Smooth muscle cell (in vitro differentiated cells): ENCODE measurements around the gene ZDHHC14. TPM values are rescaled to one million over a fixed set of nuclear protein-coding genes. Genes with fewer than 3 reads are reported as not detected.

Experiments used
- DNase-seq: peaks from one replicate; lab custom pipeline; 2025; ENCODE audit not compliant: unreplicated experiment; lab: John Stamatoyannopoulos, UW
- H2AFZ ChIP-seq: fragments of 200-600 bp; sonication (generic); 2 replicates; pipeline ENCODE4 v1.6.0; 2016; ENCODE audit warnings: antibody characterized with exemption, low read depth, mild to moderate bottlenecking
- H3F3A ChIP-seq: fragments of 200-600 bp; sonication (generic); 2 replicates; pipeline ENCODE4 v1.6.0; 2017; ENCODE audit warnings: antibody characterized with exemption, low read depth
- H3K27ac ChIP-seq: fragments of 200-600 bp; sonication (generic); 2 replicates; pipeline ENCODE4 v1.5.1; 2016; ENCODE audit warnings: low read depth, mild to moderate bottlenecking
- H3K27me3 ChIP-seq: fragments of 200-600 bp; sonication (generic); 2 replicates; pipeline ENCODE4 v1.6.1; 2016; ENCODE audit warnings: low read depth, mild to moderate bottlenecking
- H3K36me3 ChIP-seq: fragments of 200-600 bp; sonication (generic); 2 replicates; pipeline ENCODE4 v1.5.1; 2016; ENCODE audit warnings: low read depth
- H3K4me1 ChIP-seq: fragments of 200-600 bp; sonication (generic); 2 replicates; pipeline ENCODE4 v1.5.1; 2016; ENCODE audit warnings: low read depth
- H3K4me2 ChIP-seq: fragments of 200-600 bp; sonication (generic); 2 replicates; pipeline ENCODE4 v1.6.0; 2016; ENCODE audit warnings: mild to moderate bottlenecking
- H3K4me3 ChIP-seq: fragments of 200-600 bp; sonication (generic); 2 replicates; pipeline ENCODE4 v1.5.1; 2016; ENCODE audit warnings: mild to moderate bottlenecking
- H3K79me2 ChIP-seq: fragments of 200-600 bp; sonication (generic); 2 replicates; pipeline ENCODE4 v1.6.0; 2016; ENCODE audit warnings: low read depth, mild to moderate bottlenecking
- H3K9ac ChIP-seq: fragments of 200-600 bp; sonication (generic); 2 replicates; pipeline ENCODE4 v1.6.0; 2016; ENCODE audit warnings: low read depth
- H3K9me3 ChIP-seq: fragments of 200-600 bp; sonication (generic); replicated peaks from 2 replicates; pipeline ENCODE4 v1.5.1; 2016; ENCODE audit warnings: low read depth
- H4K20me1 ChIP-seq: fragments of 200-600 bp; sonication (generic); 2 replicates; pipeline ENCODE4 v1.6.0; 2016; ENCODE audit warnings: low read depth
- CTCF ChIP-seq: fragments of 200-600 bp; sonication (generic); IDR thresholded peaks from 2 replicates; pipeline ENCODE4 v1.5.1; 2017; ENCODE audit warnings: borderline replicate concordance, mild to moderate bottlenecking, antibody characterized with exemption; ENCODE audit not compliant: insufficient read depth, poor library complexity, severe bottlenecking
- WGBS: methylation state at CpG from one replicate; pipeline ENCODE4 v1.1.7; 2016; ENCODE audit warnings: low lambda C conversion rate; 5-methylcytosine and 5-hydroxymethylcytosine counted together
- polyA plus RNA-seq: library from polyadenylated mRNA; unstranded; fragments of >200 nt; fragmentation: Nextera tagmentation; extraction: Ambion mirVana; gene quantifications from 2 replicates; pipeline ENCODE4 v1.2.1, GENCODE V29; 2016
- total RNA-seq: library from RNA; depleted of rRNA; stranded (reverse); fragments of >200 nt; gene quantifications from 2 replicates; pipeline ENCODE4 v1.2.3, GENCODE V29; 2014

ZDHHC14 gene
- total and polyA plus RNA-seq, 2 experiments from 2014 or later, result 1.3 to 1.6 TPM

- H3K4me3 ChIP-seq, result no peak overlapping the region
- H3K9ac ChIP-seq, result no peak overlapping the region
- no peaks in the 10 kb centered on the region for H3K79me2 ChIP-seq
- DNase-seq, result no peak
- no peak overlapping the region for H3K4me2 ChIP-seq
- H3K4me1 ChIP-seq, result no peaks in the 10 kb centered on the region
- no peaks in the 10 kb centered on the region for H4K20me1 ChIP-seq
- H3K36me3 ChIP-seq, result no peaks in the 10 kb centered on the region
- H3K9me3 ChIP-seq, result no peaks in the 10 kb centered on the region
- WGBS, result 98% methylated on average over 7 of the region's 7 CpGs
- no peak overlapping the region for H3K27ac ChIP-seq
- H2AFZ ChIP-seq, result no peak overlapping the region
- H3F3A ChIP-seq, result no peaks in the 10 kb centered on the region
- no peaks in the 10 kb centered on the region for H3K27me3 ChIP-seq
- no peak for TF ChIP-seq CTCF
These were observed 257.8 kb downstream of the ZDHHC14 start for GRCh38 chr6:157638779-157639178.

- Histone ChIP-seq H3K4me3 (no peak overlapping the region), H3K9ac (no peak overlapping the region), H3K9me3 (no peaks in the 10 kb centered on the region), H3K27ac (no peak overlapping the region), H3K36me3 (no peaks in the 10 kb centered on the region), H4K20me1 (no peaks in the 10 kb centered on the region), H3K27me3 (no peaks in the 10 kb centered on the region), H2AFZ (no peak overlapping the region), H3F3A (no peaks in the 10 kb centered on the region), H3K4me1 (no peaks in the 10 kb centered on the region), H3K4me2 (no peak overlapping the region), H3K79me2 (no peaks in the 10 kb centered on the region)
- DNase-seq, result no peak
- TF ChIP-seq CTCF, result no peak
- WGBS, result 90% methylated on average over 8 of the region's 8 CpGs
These were observed 259.9 kb downstream of the ZDHHC14 start for GRCh38 chr6:157640746-157641451.

DNA sequence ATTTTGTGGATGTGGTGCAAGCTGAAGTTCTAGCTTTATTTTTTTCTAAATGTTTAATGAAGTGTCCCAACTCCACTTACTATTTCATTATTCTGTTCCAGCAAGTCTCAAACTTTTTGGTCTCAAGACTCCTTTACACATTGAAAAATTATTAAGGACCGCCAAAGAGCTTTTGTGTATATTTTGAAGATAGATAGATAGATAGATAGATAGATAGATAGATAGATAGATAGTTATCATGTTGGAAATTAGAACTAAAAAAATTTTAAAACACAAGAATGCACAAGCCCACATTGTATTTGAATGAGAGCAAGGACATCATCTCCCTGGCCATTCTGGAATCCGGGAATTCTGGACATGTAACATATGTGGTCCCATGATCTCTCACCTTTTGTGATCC, 260.8 kb downstream of the ZDHHC14 start:
- Histone ChIP-seq H3K9me3 (no peaks in the 10 kb centered on the region), H3K36me3 (no peaks in the 10 kb centered on the region), H3K4me1 (no peaks in the 10 kb centered on the region), H3F3A (no peaks in the 10 kb centered on the region), H3K4me2 (no peak overlapping the region), H3K27me3 (no peaks in the 10 kb centered on the region), H3K79me2 (no peaks in the 10 kb centered on the region), H2AFZ (no peak overlapping the region), H3K27ac (no peak overlapping the region), H3K9ac (no peak overlapping the region), H3K4me3 (no peak overlapping the region), H4K20me1 (no peaks in the 10 kb centered on the region)
- TF ChIP-seq CTCF, result no peak
- no peak for DNase-seq
- WGBS, result 100% methylated on average over 2 of the region's 2 CpGs

- no peak for DNase-seq
- Histone ChIP-seq H3K4me3 (no peak overlapping the region), H3K27me3 (no peaks in the 10 kb centered on the region), H2AFZ (no peak overlapping the region), H3F3A (no peaks in the 10 kb centered on the region), H4K20me1 (no peaks in the 10 kb centered on the region), H3K4me1 (no peaks in the 10 kb centered on the region), H3K79me2 (no peaks in the 10 kb centered on the region), H3K36me3 (no peaks in the 10 kb centered on the region), H3K9me3 (no peaks in the 10 kb centered on the region), H3K4me2 (no peak overlapping the region), H3K27ac (no peak overlapping the region), H3K9ac (no peak overlapping the region)
- TF ChIP-seq CTCF, result no peak
- WGBS, result 93% methylated on average over 3 of the region's 3 CpGs
These were observed 261.7 kb downstream of the ZDHHC14 start for GRCh38 chr6:157642736-157643135.
